ENCODE results near the gene GRIP1.

The GRIP1 gene

DNA sequence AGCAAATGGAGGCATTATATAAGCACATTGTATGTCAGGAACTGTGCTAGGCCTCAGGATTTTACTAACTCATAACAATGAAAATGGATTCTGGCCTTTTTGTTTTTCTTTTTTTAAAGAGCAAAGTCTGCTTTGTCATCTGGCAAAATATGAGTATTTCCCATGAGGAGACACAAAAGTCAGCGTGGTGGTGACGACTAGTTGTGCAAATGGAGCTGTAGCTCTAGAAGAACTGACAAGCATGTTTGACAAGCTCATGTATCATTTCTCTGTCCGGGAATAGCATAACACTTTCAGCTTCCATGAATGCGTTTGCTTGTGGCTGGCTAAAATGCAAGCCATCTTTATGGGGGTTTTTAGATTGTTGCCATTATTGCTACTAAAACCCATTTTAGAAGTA lies 248.8 kb downstream of the GRIP1 start:
- Mint-ChIP-seq H3K27me3 (ENCODE audit: low read depth) (no peaks in the 10 kb centered on the region), H3K27ac (no peak overlapping the region), H3K9me3 (peaks cover 8% of the 10 kb centered on the region), H3K36me3 (ENCODE audit: low read depth) (peaks cover 24% of the 10 kb centered on the region), H3K4me3 (no peak overlapping the region), H3K4me1 (no peaks in the 10 kb centered on the region)
- TF ChIP-seq, protein P1, sequence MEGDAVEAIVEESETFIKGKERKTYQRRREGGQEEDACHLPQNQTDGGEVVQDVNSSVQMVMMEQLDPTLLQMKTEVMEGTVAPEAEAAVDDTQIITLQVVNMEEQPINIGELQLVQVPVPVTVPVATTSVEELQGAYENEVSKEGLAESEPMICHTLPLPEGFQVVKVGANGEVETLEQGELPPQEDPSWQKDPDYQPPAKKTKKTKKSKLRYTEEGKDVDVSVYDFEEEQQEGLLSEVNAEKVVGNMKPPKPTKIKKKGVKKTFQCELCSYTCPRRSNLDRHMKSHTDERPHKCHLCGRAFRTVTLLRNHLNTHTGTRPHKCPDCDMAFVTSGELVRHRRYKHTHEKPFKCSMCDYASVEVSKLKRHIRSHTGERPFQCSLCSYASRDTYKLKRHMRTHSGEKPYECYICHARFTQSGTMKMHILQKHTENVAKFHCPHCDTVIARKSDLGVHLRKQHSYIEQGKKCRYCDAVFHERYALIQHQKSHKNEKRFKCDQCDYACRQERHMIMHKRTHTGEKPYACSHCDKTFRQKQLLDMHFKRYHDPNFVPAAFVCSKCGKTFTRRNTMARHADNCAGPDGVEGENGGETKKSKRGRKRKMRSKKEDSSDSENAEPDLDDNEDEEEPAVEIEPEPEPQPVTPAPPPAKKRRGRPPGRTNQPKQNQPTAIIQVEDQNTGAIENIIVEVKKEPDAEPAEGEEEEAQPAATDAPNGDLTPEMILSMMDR (IDR thresholded peaks at IDR 0.05; ENCODE audit: unreplicated experiment in 3 of 3), result no peak

DNA sequence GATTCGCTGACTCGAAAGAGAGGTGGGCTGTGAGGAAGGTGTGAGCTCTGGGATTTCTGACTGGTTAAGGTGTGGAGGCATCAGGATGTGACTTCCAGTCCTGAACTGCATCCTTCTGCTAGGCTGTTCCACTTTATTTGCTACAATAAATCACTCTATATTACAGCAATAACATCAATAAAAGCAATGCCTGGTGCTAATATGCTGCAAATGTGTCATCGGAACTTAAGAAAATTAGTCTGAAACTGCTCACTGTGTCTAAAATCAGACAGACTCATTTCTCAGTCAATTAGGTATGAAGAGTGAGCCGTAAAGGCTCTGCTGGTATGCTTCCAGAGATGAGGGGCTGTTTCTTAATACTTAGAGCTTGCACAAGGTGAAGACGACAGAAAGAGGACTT lies 250.0 kb downstream of the GRIP1 start:
- peaks cover 33% of the 10 kb centered on the region for H3K36me3 Mint-ChIP-seq (ENCODE audit: low read depth)
- H3K4me1 Mint-ChIP-seq, result no peaks in the 10 kb centered on the region
- TF ChIP-seq, protein P1 (IDR thresholded peaks at IDR 0.05; ENCODE audit: unreplicated experiment in 3 of 3), result no peak
- H3K27me3 Mint-ChIP-seq (ENCODE audit: low read depth), result no peaks in the 10 kb centered on the region
- H3K27ac Mint-ChIP-seq, result no peak overlapping the region
- H3K4me3 Mint-ChIP-seq, result no peak overlapping the region
- peaks cover 15% of the 10 kb centered on the region for H3K9me3 Mint-ChIP-seq

DNA sequence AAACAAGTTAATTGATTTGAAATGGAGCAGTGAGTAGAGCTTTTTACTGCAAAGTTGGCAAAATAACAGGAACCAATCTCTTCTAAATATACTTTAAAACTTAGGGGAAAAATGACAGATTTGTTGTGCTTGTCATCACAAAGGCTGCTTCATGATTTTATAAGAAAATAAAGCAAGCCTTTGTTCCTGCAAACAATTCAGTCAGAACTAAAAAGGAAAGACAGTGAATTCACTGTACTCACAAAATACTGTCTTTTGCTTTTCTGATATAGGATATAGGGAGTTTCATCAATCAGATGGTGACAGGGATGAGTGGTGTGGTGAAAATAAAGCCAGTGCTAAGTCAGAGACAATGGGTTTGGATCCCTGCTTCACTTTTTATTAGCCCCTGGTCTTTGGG lies 250.6 kb downstream of the GRIP1 start:
- Mint-ChIP-seq H3K4me1 (no peaks in the 10 kb centered on the region), H3K9me3 (peaks cover 15% of the 10 kb centered on the region), H3K27ac (no peak overlapping the region), H3K4me3 (no peak overlapping the region), H3K36me3 (ENCODE audit: low read depth) (peaks cover 36% of the 10 kb centered on the region), H3K27me3 (ENCODE audit: low read depth) (no peaks in the 10 kb centered on the region)
- TF ChIP-seq, protein P1 (IDR thresholded peaks at IDR 0.05; ENCODE audit: unreplicated experiment in 3 of 3), result no peak

DNA sequence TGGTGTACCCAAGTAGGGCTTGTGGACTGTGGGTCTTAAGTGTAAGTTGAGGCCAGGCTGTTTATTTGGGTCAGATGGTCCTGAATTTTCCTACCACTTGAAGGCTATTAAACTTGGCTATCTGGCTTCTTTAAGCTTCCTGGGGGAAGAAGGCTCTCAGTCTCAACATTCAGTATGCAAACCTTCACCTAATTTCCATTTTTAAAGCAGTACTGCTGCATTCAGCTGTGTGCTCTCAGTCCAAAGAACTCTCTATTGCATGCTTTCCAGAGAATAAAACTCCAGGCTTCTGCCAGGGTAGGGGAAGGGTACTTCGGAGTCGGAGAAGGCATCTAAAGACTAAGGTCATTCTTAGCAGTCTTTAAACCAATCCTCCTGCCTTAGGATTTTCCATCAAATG lies 252.2 kb downstream of the GRIP1 start:
- TF ChIP-seq, protein P1 (IDR thresholded peaks at IDR 0.05; ENCODE audit: unreplicated experiment in 3 of 3), result no peak
- no peak overlapping the region for H3K27ac Mint-ChIP-seq
- no peaks in the 10 kb centered on the region for H3K4me1 Mint-ChIP-seq
- peaks cover 35% of the 10 kb centered on the region for H3K36me3 Mint-ChIP-seq (ENCODE audit: low read depth)
- H3K27me3 Mint-ChIP-seq (ENCODE audit: low read depth), result no peaks in the 10 kb centered on the region
- no peak overlapping the region for H3K4me3 Mint-ChIP-seq
- peaks cover 15% of the 10 kb centered on the region for H3K9me3 Mint-ChIP-seq

DNA sequence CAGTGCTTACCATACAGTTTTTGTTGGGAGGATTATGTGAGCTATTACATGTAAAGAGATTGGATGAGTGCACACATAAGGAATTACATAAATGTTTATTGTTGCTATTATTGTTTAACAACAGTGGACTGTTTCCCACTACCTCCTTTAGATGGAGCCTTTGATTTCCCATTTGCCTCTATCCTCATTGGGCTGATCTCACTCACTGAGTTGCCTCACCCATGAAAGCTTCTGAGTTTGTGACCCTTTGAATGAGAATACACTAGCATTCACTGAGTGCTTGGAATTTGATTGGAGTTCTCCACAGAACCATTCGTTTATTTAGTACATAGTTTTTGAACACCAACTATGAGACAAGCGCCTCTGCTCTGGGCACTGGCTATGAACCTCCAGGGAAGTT lies 255.6 kb downstream of the GRIP1 start:
- no peak overlapping the region for H3K4me3 Mint-ChIP-seq
- peaks cover 15% of the 10 kb centered on the region for H3K9me3 Mint-ChIP-seq
- peaks cover 43% of the 10 kb centered on the region for H3K36me3 Mint-ChIP-seq (ENCODE audit: low read depth)
- H3K27ac Mint-ChIP-seq, result no peak overlapping the region
- no peaks in the 10 kb centered on the region for H3K4me1 Mint-ChIP-seq
- no peaks in the 10 kb centered on the region for H3K27me3 Mint-ChIP-seq (ENCODE audit: low read depth)
- TF ChIP-seq, protein P1 (IDR thresholded peaks at IDR 0.05; ENCODE audit: unreplicated experiment in 3 of 3), result no peak

DNA sequence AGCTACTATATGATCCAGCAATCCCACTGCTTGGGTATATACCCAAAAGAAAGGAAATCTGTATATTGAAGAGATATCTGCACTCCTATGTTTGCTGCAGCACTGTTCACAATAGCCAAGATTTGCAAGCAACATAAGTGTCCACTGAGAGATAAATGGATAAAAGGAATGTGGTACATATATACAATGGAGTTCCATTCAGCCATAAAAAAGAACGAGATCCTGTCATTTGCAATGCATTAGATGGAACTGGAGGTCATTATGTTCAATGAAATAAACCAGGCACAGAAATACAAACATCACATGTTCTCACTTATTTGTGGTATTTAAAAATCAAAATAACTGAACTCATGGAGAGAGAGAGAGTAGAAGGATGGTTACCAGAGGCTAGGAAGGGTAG lies 260.0 kb downstream of the GRIP1 start:
- TF ChIP-seq, protein P1 (IDR thresholded peaks at IDR 0.05; ENCODE audit: unreplicated experiment in 3 of 3), result no peak
- no peak overlapping the region for H3K4me3 Mint-ChIP-seq
- peaks cover 52% of the 10 kb centered on the region for H3K36me3 Mint-ChIP-seq (ENCODE audit: low read depth)
- H3K9me3 Mint-ChIP-seq, result peaks cover 13% of the 10 kb centered on the region
- no peaks in the 10 kb centered on the region for H3K4me1 Mint-ChIP-seq
- no peaks in the 10 kb centered on the region for H3K27me3 Mint-ChIP-seq (ENCODE audit: low read depth)
- no peak overlapping the region for H3K27ac Mint-ChIP-seq

Data from nephron (organoid).